Astrocyte (in vitro differentiated cells and primary cell): ENCODE data around the gene LIMK2.

ENCODE experiments used
- EZH2 ChIP-seq: IDR thresholded peaks from 2 replicates; pipeline ENCODE4 v1.6.1; 2012; ENCODE audit warnings: mild to moderate bottlenecking, low read length, inconsistent platforms; ENCODE audit not compliant: insufficient read depth
- TF ChIP-seq, protein P1 (sequence below): IDR thresholded peaks from 2 replicates; pipeline ENCODE4 v1.5.1; 2011; ENCODE audit warnings: low read depth, mild to moderate bottlenecking, inconsistent platforms, low read length, moderate library complexity; ENCODE audit not compliant: insufficient read depth

DNA sequence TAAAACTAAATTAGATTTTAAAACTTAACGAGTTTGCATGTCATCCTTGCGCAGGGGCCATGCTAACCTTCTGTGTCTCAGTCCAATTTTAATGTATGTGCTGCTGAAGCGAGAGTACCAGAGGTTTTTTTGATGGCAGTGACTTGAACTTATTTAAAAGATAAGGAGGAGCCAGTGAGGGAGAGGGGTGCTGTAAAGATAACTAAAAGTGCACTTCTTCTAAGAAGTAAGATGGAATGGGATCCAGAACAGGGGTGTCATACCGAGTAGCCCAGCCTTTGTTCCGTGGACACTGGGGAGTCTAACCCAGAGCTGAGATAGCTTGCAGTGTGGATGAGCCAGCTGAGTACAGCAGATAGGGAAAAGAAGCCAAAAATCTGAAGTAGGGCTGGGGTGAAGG lies 10.6 kb downstream of the LIMK2 start:
- TF ChIP-seq, protein P1, sequence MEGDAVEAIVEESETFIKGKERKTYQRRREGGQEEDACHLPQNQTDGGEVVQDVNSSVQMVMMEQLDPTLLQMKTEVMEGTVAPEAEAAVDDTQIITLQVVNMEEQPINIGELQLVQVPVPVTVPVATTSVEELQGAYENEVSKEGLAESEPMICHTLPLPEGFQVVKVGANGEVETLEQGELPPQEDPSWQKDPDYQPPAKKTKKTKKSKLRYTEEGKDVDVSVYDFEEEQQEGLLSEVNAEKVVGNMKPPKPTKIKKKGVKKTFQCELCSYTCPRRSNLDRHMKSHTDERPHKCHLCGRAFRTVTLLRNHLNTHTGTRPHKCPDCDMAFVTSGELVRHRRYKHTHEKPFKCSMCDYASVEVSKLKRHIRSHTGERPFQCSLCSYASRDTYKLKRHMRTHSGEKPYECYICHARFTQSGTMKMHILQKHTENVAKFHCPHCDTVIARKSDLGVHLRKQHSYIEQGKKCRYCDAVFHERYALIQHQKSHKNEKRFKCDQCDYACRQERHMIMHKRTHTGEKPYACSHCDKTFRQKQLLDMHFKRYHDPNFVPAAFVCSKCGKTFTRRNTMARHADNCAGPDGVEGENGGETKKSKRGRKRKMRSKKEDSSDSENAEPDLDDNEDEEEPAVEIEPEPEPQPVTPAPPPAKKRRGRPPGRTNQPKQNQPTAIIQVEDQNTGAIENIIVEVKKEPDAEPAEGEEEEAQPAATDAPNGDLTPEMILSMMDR: no peak
- TF ChIP-seq EZH2: no peak
